Measurements from ENCODE around the gene USP17L26.
"Not testable (repeated sequence)": the region's sequence is repeated elsewhere in the genome, so short reads cannot be mapped to it uniquely, and the experiment has no call there.

GRCh38 chr4:9324865-9325264 is 9.6 kb upstream of the USP17L26 start, which contains the start of gene USP17L24:
- TF ChIP-seq CTCF (IDR thresholded peaks at IDR 0.05; ENCODE audit: low read depth, low read length, poor library complexity, severe bottlenecking); EZH2phosphoT487 (IDR thresholded peaks at IDR 0.05; ENCODE audit: borderline replicate concordance, low read length): not testable (repeated sequence)

Measured in DOHH2 (cell line).